Stimulated activated CD8-positive, alpha-beta memory T cell treated with anti-CD3 and anti-CD28 coated beads, Interleukin-7, amount 100 ng/mL, for 4 hours (primary cell): Measurements from ENCODE around the gene MGLL.
"Not testable (repeated sequence)": the region's sequence is repeated elsewhere in the genome, so short reads cannot be mapped to it uniquely, and the experiment has no call there.

ENCODE experiments used
- DNase-seq, 2 donors: peaks; one replicate each; pipeline ENCODE4 v3.0.0-alpha.2; 2020; ENCODE audit warnings: low read depth in 2 of 2

Gene MGLL

GRCh38 chr3:127708837-127709236, 113.5 kb downstream of the MGLL start:
- no peak for DNase-seq

DNA sequence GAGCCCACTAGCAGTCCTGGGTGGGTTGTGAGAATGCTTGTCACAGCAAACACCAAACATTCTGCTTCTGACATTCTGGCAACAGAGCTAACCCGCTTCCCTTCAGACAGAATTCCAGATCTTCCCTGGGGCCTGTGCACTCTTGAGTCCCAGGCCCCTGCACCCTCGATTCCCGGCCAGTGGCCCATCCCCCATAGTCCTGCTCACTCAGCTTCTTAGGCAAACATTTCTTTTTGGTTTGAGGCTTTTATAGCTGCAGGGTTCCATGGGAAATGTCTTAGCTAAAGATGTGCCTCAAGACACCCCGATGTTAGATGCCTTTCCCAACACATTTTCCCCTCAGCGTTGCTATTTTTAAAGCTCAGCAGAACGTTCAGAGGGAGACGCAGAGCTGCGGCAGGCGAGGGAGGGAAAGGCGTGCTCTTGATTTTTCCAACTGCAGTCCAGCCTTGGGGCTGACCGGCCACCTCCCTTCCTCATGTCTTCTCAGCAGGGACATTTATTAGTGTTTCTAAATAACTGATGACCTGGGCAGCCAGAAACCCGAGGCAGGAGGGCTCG, 114.4 kb downstream of the MGLL start:
- no peak for DNase-seq

GRCh38 chr3:127706785-127707351, 115.4 kb downstream of the MGLL start:
- DNase-seq, result no peak

GRCh38 chr3:127706312-127706711, 116.0 kb downstream of the MGLL start:
- DNase-seq, result no peak

- not testable (repeated sequence) for DNase-seq
Measured at GRCh38 chr3:127704840-127705239, 117.5 kb downstream of the MGLL start.

- DNase-seq, result no peak
Measured at GRCh38 chr3:127702151-127702578, 120.2 kb downstream of the MGLL start.

GRCh38 chr3:127701280-127701911, 120.9 kb downstream of the MGLL start:
- no peak for DNase-seq

DNA sequence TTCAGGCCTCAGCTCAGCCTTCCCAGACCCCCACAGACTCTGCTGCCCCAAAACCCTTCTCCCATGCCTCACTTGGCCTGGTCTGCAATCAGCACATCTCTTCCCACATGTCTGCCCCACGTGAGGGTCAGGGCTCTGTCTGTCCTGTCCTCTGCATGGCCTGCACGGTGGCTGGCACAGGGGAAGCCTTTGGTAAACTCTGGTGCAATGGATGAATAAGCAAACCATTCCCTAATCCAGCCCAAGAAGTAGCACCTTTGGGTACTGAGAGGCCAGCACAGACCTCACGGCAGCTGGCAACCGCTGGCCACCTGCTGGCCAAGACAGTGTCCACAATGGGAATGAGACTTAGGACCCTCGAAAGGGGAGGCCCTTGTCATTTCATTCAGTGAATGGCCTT, 121.9 kb downstream of the MGLL start:
- no peak for DNase-seq

DNA sequence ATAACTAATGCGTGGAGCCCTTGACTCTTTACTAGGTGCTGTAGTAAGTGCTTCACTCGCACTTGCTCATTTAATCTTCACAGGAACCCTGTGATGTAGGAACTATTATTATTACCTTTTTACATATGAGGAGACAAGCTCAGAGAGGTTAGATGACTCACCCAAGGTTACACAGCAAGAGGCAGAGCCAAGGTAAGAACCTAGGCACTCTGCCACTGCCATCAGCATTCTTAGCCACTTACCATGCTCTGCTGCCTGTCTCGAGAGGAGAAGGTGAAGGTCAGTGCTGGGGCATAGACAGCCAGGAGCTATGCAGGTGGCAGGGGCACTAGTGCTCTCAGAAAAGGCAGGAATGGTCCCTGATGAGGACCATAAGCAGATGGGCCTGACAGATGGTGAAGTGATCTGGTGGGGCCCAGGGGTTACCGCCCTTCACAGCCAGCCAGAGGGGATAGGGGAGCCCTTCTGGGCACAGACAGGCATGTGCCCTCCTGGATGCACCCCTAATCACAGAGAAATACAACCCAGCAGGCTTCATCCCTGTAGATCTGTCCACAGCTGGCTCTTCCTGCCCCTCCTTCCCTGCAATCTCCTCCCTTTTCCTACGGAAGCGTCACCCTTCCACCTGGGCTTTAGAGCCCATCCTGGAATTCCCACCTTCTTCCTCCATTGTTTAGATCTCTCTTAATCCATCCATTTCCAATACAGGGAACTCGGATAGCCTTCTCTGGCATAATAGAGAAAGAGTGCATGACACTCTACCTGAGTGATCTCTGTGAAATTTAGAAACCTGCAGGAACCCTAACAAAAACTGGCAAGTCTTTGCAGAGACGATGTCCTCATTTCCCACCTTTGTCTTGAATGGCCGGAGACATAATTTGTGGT, 122.7 kb downstream of the MGLL start:
- DNase-seq, result no peak

- no peak for DNase-seq
Measured at GRCh38 chr3:127698691-127699415, 123.5 kb downstream of the MGLL start.

DNA sequence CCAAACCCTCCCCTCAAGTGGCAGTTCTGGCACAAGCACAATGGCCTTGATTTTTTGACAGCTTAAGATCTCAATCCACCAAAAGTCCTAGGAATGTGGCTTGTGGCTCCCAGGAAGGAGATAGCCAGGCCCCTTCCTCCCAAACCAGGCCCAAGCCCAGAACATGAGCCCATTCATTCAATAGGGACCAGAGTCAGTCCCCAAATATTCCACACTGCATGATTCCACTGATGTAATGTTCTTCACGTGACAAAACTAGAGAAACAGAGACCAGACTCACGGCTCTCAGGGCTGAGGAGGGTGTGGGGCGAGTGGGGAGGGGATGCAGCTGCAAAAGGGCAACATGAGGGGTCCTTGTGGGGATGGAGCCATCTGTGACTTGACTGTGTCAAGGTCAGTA, 124.0 kb downstream of the MGLL start:
- DNase-seq, result no peak

DNA sequence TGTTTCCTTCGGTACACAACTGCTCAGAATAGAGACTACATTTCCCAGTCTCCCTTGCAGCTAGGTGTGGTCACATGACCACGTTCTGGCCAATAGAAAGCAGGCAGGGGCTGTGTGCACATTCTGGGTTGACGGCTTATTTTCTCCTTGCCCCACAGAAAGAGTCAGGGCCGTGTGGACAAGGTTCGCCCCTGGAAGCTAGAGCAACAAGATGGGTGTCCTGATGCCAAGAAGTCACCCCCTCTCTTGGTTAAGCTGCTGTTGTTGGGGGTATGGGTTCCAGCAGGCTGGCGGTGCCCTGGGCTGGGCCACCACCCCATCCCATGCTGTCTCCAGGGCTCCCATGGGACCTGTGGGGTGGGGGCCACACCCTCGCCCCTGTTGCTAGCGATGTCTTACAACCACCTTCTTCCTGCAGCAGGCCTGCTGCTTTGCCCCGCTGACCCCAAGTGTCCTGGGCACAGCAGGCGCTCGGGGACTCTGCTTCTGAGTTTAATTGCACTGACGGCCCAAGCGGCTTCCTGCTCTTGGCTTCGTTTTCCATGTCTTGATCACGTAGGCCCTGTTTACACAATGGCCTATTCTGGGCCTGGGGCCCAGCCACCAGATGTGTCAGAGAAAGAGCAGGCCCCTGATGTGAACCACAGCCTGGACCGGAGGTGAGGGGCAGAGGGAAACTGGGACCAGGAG, 124.6 kb downstream of the MGLL start:
- DNase-seq, result no peak

- DNase-seq, result no peak
Measured at GRCh38 chr3:127694467-127695215, 127.7 kb downstream of the MGLL start.

DNA sequence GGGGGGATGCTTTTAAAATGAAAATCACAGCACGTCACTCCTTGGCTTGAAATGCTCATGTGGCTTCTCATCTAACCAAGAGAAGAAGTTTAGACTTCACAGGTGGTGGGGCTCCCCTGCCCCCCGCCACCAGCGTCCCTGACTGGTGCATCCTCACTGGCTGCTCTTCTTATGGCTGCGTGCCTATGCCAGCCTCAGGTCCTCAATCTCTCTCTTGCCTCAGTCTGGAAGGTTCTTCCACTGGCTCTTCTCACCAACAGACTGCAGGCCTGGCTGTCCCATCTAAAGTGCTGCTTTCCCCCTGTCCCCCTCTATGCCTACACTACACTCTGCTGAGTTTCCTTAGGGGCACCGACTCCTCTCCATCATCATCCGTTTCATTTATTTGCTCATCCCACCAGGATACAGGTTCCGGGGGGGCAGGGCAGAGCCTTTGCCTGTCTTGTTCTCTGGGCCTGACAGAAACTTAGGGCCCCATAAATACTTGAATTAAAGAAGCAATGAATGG, 128.9 kb downstream of the MGLL start:
- DNase-seq, result no peak

DNA sequence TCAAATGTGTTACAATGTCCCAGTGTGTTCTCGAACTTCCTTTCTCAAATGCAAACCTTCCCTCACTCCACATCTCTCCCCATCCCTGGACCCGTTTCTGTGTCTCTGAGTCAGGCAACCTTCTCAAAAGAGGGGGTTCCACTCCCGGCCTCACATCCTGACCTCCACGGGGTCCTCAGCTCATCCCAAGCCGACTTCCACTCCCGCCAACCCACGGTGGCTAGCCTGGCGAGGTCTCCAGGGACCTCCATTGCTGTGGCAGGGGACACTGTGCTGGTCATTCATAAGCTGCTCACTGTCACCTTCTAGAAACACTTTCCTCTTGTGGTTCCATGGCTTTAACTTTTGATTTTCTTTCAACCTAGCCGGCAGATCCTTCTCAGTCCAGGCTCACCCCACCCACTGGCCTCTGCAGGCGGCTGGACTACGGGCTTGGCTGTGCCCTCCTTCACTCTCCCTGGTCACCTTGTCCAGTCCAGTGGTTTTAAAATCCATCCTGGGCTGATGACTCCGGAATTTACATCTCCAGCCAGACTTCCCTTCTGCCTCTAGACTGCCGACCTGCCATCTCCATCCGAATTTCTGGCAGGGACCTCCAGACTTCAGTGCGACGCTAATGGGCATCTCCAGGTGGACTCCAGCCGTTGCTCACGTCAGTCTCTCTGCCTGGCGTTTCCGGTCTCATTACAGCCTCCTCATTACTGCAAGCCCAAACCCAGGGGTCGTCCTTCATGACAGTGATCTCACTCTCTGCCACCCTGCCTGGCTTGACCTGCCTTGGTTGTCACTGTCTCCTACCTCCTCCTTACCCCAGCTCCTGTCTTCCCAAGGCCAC, 129.6 kb downstream of the MGLL start:
- no peak for DNase-seq

DNA sequence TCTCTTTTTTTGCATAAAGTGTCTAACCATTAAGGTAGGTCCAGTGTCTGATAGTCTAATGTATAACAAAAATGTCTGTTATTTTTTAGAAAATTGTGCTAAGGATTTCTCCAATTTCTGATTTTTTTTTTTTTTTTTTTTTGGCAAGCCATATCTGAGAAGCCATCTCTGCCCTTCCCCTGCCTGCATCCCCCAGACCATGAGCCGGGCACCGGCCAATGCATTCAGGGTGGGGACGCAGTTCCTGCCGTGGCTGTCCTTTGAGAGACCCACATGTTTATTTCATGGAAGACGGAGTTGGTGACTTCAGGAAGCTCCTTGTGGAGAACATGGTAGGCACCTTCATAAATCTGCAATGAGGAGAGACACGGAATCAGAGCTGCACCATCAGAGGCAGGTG, 130.3 kb downstream of the MGLL start:
- DNase-seq, result no peak

DNA sequence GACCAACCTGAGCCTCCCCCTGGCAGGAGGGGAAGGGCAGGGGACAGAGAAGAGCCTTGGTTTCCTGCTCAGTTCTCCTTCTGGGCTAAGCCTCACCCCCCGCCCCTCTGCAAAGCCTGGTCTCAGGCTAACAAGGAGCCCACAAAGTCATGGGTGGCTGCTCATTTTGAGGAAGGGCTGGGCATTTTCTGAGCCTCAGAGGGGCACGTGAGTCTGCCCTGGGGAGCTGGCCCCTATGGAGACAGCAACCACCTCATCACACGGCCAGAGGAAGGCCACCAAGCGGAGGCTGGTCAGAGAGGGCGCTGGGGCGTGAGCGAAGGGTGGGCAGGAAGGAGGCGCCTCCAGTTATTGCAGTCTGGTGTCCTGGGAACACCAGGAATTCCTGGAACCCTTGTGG, 130.8 kb downstream of the MGLL start:
- DNase-seq, result no peak

DNA sequence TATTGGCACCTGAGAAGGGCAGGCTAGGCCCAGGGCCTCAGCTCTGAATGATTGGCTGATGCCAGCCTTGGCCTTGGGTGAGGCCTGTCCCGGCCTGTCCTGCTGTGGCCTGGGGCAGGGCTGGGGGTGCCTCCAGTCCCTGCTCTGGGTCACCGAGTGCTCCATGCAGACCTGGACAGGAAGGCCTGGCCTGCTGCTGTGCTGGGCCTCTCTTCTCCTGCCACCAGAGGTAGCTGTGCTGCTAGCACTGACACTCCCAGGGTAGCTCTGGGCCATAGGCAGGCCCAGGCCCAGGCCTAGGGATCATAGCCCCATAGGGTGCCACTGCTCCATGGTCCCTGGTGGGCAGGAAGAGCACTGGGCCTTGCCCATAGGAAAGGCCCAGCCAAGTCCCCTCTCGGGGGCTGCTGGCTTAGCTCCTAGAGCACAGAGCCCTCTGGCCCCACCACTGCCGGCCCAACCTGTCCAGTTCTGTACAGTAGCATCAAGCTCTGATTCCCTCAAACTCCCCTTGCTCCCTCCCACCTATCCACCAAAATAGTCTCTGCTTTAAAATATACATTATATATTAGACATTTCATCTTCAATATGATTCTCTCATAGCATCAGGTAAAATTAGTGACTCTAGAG, 131.4 kb downstream of the MGLL start:
- DNase-seq, result no peak

GRCh38 chr3:127690106-127690505, 132.2 kb downstream of the MGLL start:
- DNase-seq, result no peak
